NCI-H1092 treated with DMSO at 0.1 percent for 48 hours (cell line): ENCODE measurements around the gene MDP1.

Source experiments
- DNase-seq: peaks from one replicate; lab custom pipeline; 2025; lab: John Stamatoyannopoulos, UW

Gene MDP1

GRCh38 chr14:24215495-24216344 lies at the start of gene MDP1:
MDP1 (minus strand) TSS chr14:24216066; CDS start chr14:24215955, 111 bp downstream.
- DNase-seq = peak; percentile 92

- DNase-seq = no peak
Observed at GRCh38 chr14:24264298-24264697, 48.4 kb upstream of the MDP1 start.

GRCh38 chr14:24263848-24264247 lies 48.0 kb upstream of the MDP1 start:
- no peak for DNase-seq

- no peak for DNase-seq
Observed at GRCh38 chr14:24262821-24263733, 47.2 kb upstream of the MDP1 start, which contains the start of gene TGM1. TGM1 (minus strand) TSS chr14:24263177; CDS start chr14:24262352, 825 bp downstream.

GRCh38 chr14:24261969-24262327 lies 46.1 kb upstream of the MDP1 start:
- no peak for DNase-seq

GRCh38 chr14:24261256-24261968 lies 45.5 kb upstream of the MDP1 start:
- DNase-seq = no peak

- no peak for DNase-seq
Observed at GRCh38 chr14:24260780-24261157, 44.9 kb upstream of the MDP1 start.

- DNase-seq = no peak
Observed at GRCh38 chr14:24260026-24260779, 44.3 kb upstream of the MDP1 start.

- no peak for DNase-seq
Observed at GRCh38 chr14:24259282-24260025, 43.6 kb upstream of the MDP1 start.

- no peak for DNase-seq
Observed at GRCh38 chr14:24258548-24259265, 42.8 kb upstream of the MDP1 start.

GRCh38 chr14:24258119-24258518 lies 42.3 kb upstream of the MDP1 start:
- DNase-seq = no peak

- DNase-seq = no peak
Observed at GRCh38 chr14:24256960-24257359, 41.1 kb upstream of the MDP1 start.

- no peak for DNase-seq
Observed at GRCh38 chr14:24255931-24256711, 40.3 kb upstream of the MDP1 start.

GRCh38 chr14:24255438-24255837 lies 39.6 kb upstream of the MDP1 start:
- DNase-seq = no peak

GRCh38 chr14:24254630-24255392 lies 38.9 kb upstream of the MDP1 start:
- no peak for DNase-seq

- DNase-seq = no peak
Observed at GRCh38 chr14:24253936-24254335, 38.1 kb upstream of the MDP1 start.

GRCh38 chr14:24252289-24253124 lies 36.6 kb upstream of the MDP1 start:
- DNase-seq = no peak

GRCh38 chr14:24251880-24252288 lies 36.0 kb upstream of the MDP1 start:
- no peak for DNase-seq
